Measurements from ENCODE around the gene ATM.

- TF ChIP-seq CTCF (IDR thresholded peaks at IDR 0.05): no peak
- no peak for TF ChIP-seq POLR2AphosphoS5 (IDR thresholded peaks at IDR 0.05)
- TF ChIP-seq POLR2A (IDR thresholded peaks at IDR 0.05): no peak
These were observed 5.4 kb downstream of the ATM start for GRCh38 chr11:108228251-108228650.
